ENCODE data around the gene UBE3C. TPM values are rescaled to one million over a fixed set of nuclear protein-coding genes. Genes with fewer than 3 reads are reported as not detected.
A peak's percentile ranks its signal among the peaks of the same experiment; 100 is the strongest.

Gene UBE3C
- total and polyA plus RNA-seq, 2 of the 13 experiments (the other 11 are each of a cell fraction or from before 2014, with no cell fraction given), result 27.0 to 48.2 TPM

DNA sequence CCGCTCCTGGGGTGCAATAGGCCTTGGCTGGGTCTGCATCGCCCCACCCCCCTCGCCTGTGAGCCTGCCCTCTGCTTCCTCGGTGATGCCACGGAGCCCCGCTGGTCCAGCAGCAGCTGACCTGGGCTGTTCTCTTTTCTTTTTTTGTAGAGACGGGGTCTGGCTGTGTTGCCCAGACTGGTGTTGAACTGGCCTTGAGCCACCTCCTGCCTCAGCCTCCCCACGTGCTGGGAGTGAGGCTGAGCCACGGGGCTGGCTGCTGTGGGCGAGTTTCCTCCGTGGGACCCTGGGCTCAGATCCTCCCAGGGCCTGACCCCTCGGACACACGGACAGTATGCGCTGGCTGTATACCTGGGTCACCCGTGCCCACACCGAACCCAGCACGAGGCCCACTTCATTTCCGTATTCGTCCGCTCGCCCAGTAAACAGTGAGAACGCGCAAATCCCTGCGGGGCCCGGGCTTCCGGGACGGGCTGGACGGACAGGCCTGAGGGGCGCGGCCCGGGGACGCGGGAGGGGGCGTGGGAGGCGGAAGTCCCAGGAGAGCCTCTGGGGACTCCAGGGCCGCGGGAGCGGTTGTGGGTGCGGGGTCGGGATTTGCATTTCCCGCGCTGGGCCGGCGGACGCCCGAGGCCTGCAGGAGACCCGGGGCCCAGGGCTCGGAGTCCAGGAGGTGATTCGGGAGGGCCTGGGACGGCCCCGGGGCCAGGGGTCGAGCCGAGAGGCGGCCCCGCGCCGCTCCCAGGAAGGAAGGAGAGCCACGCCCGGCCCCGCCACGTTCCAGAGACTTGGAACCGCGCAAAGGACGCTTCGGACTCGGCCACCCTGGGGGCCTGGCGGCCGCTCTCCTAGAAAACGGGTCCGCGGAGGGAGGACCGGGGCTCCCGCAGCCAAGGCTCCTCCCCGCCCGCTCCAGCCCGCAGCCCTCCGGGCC, 140.3 kb downstream of the UBE3C start (continued):
- TF ChIP-seq FOXK2 (IDR thresholded peaks at IDR 0.05), result no peak
- no peak for TF ChIP-seq ZNF160 (CRISPR knock-in tag; IDR thresholded peaks at IDR 0.05)
- no peak for TF ChIP-seq HNF1B (CRISPR knock-in tag; IDR thresholded peaks at IDR 0.05)
- TF ChIP-seq IRF2 (CRISPR knock-in tag; IDR thresholded peaks at IDR 0.05), result no peak
- TF ChIP-seq ZMAT3 (CRISPR knock-in tag; conservative IDR thresholded peaks at IDR 0.05), result no peak
- TF ChIP-seq, protein P1, sequence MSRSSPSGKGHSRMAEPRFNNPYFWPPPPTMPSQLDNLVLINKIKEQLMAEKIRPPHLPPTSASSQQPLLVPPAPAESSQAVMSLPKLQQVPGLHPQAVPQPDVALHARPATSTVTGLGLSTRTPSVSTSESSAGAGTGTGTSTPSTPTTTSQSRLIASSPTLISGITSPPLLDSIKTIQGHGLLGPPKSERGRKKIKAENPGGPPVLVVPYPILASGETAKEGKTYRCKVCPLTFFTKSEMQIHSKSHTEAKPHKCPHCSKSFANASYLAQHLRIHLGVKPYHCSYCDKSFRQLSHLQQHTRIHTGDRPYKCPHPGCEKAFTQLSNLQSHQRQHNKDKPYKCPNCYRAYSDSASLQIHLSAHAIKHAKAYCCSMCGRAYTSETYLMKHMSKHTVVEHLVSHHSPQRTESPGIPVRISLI (CRISPR knock-in tag; IDR thresholded peaks at IDR 0.05; ENCODE audit: borderline replicate concordance), result no peak
- no peak for TF ChIP-seq ZBTB1 (CRISPR knock-in tag; IDR thresholded peaks at IDR 0.05; ENCODE audit: borderline replicate concordance)
- TF ChIP-seq ZNF878 (CRISPR knock-in tag; IDR thresholded peaks at IDR 0.05), result no peak
- TF ChIP-seq ZNF572 (CRISPR knock-in tag; IDR thresholded peaks at IDR 0.05), result 0 out of 2 replicates have a peak, but pooled peaks have one; percentile 27
- TF ChIP-seq, protein P2, sequence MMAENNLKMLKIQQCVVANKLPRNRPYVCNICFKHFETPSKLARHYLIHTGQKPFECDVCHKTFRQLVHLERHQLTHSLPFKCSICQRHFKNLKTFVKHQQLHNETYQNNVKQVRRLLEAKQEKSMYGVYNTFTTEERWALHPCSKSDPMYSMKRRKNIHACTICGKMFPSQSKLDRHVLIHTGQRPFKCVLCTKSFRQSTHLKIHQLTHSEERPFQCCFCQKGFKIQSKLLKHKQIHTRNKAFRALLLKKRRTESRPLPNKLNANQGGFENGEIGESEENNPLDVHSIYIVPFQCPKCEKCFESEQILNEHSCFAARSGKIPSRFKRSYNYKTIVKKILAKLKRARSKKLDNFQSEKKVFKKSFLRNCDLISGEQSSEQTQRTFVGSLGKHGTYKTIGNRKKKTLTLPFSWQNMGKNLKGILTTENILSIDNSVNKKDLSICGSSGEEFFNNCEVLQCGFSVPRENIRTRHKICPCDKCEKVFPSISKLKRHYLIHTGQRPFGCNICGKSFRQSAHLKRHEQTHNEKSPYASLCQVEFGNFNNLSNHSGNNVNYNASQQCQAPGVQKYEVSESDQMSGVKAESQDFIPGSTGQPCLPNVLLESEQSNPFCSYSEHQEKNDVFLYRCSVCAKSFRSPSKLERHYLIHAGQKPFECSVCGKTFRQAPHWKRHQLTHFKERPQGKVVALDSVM (CRISPR knock-in tag; IDR thresholded peaks at IDR 0.05), result 0 out of 2 replicates have a peak, but pooled peaks have one; percentile 55
- no peak for TF ChIP-seq ZFP36L1 (CRISPR knock-in tag; IDR thresholded peaks at IDR 0.05)
- TF ChIP-seq ZNF780A (CRISPR knock-in tag; IDR thresholded peaks at IDR 0.05), result no peak
- no peak for TF ChIP-seq MXD4 (CRISPR knock-in tag; IDR thresholded peaks at IDR 0.05)
- TF ChIP-seq ZNF75D (CRISPR knock-in tag; IDR thresholded peaks at IDR 0.05; ENCODE audit: borderline replicate concordance), result no peak
- TF ChIP-seq ZBTB20 (CRISPR knock-in tag; IDR thresholded peaks at IDR 0.05; ENCODE audit: borderline replicate concordance, low read depth), result no peak
- no peak for TF ChIP-seq ATF5 (CRISPR knock-in tag; IDR thresholded peaks at IDR 0.05; ENCODE audit: low read depth)
- TF ChIP-seq HHEX (CRISPR knock-in tag; IDR thresholded peaks at IDR 0.05), result no peak
- no peak for TF ChIP-seq RBM22 (optimal IDR thresholded peaks at IDR 0.05; ENCODE audit: low read length)
- no peak for TF ChIP-seq RFX3 (CRISPR knock-in tag; IDR thresholded peaks at IDR 0.05)
- TF ChIP-seq UBTF (CRISPR knock-in tag; IDR thresholded peaks at IDR 0.05), result no peak; the same call in 1 of the 2 replicates
- no peak for TF ChIP-seq THYN1 (CRISPR knock-in tag; IDR thresholded peaks at IDR 0.05; ENCODE audit: borderline replicate concordance, low read depth)

All from HepG2 (cell line).